Stomach (tissue), 4 donors: ENCODE results near the gene COP1.

Experiments
- CTCF ChIP-seq, 7 experiments: fragments of 450-650 bp in 4 of 7; fragments of 200-600 bp in 3 of 7; sonication (generic) in 3 of 7; IDR thresholded peaks; one replicate each; pipeline ENCODE4 v1.5.1; 2016 to 2019; ENCODE audit warnings: antibody characterized with exemption in 7 of 7, control low read depth in 2 of 7, mild to moderate bottlenecking in 1 of 7
- EP300 ChIP-seq: sonication (generic); formaldehyde crosslinking; IDR thresholded peaks from one replicate; pipeline ENCODE4 v1.6.1; 2017; ENCODE audit warnings: antibody characterized with exemption
- POLR2A ChIP-seq, 4 donors: fragments of 450-650 bp; IDR thresholded peaks; one replicate each; pipeline ENCODE4 v1.6.1; 2016; ENCODE audit warnings: antibody characterized with exemption in 4 of 4, control low read depth in 2 of 4, mild to moderate bottlenecking in 1 of 4, moderate library complexity in 1 of 4
- POLR2AphosphoS5 ChIP-seq, 3 donors: sonication (generic); formaldehyde crosslinking; IDR thresholded peaks; one replicate each; pipeline ENCODE4 v1.6.1; 2016; ENCODE audit warnings: antibody characterized with exemption in 3 of 3

GRCh38 chr1:175968486-175969172 lies 238.5 kb downstream of the COP1 start:
- no peak for TF ChIP-seq POLR2AphosphoS5 (IDR thresholded peaks at IDR 0.05)
- no peak for TF ChIP-seq POLR2A (IDR thresholded peaks at IDR 0.05)
- no peak for TF ChIP-seq CTCF (IDR thresholded peaks at IDR 0.05)
- TF ChIP-seq EP300, result no peak
